ENCODE results near the gene RBM26.
"Not testable (repeated sequence)": the region's sequence is repeated elsewhere in the genome, so short reads cannot be mapped to it uniquely, and the experiment has no call there.

The RBM26 gene

DNA sequence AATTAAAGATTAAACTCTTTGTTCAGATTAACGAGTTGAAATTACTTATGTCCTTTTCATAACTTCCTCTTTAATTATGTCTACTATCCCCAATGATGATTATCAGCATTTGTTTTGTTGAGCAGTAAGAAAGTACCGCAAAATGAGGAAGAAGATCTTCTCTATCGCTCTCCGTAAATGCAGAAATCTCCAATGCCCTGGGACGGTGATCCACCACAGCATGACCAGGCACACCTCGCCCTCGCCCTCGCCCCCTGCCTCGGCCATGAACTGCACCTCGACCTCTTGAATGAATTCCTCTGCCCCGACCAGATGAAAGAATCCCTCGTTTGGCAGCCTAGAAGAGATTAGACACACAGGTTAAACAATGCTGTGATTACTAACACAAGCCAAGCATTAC is 69.1 kb downstream of the RBM26 start:
- DNase-seq (ENCODE audit: low read depth): no peak

DNA sequence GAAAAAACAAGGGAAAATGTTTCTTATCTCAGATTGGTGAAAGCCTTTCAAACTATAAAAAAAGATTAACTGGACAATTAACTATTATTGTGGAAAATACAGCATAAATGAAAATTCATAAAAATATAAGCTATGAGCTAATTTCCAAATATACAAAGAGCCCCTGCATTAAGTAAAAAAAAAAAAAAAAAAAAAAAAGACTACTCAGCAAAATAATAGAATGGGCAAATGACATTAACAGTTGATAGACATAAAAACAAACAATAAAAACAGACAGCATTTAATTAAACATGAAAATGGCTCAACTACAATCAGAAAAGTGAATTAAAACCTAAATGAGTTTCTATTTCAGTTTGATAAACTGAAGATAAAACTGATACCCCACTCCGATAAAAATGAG is 77.5 kb downstream of the RBM26 start:
- no peak for DNase-seq (ENCODE audit: low read depth)

DNA sequence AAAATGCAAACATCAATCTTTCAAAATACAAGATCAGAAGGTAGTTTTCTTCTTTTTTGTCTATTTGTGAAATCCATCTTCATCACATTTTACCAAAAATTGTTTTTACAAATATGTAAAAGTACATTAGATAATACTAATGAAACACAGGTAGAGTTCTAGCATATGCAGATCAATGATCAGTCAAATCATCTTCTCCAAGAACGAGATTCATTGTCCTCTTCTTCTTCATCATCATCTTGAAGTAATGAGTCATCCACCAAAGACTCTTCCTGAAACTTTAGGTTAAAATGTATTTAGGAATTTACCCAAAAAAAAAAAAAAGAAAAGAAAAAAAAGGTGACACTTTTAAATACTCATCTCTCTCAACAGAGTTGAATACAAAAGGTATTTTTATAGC is 85.6 kb downstream of the RBM26 start:
- no peak for DNase-seq (ENCODE audit: low read depth)

DNA sequence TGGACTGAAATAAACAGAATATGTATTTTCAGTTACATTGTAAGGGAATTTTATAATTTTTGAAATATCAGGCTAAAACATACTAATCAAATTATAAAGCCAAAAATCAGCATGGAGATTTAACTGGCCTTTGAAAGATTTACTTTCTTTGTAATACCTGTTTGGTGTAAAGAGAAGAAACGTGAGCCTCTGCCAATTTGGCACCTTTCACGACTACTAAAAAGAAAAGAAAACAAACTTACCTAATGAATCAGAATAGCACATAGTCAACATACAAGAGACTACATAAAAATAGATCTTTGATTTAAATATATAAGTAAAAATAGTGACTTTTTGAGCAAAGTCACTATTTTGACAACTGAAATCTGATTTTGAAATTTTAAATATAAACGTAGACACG is 87.4 kb downstream of the RBM26 start:
- DNase-seq (ENCODE audit: low read depth): no peak

DNA sequence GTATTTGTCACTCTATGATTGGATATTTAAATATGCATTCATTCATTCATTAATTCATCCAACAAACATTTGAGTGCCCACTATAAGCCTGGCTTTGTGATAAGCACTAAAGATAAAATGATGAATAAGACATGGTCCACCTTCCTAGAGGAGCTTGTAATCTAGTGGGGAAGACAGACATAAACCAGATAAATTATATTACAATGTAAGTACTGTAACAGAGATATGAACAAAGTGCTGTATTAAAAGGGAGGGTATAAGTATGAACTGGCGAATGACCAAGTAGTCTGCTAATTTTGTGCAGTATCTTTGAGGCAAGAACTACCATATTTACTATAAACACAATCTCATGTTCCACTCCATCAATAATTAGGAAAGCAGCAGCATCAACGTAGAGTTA is 88.2 kb downstream of the RBM26 start:
- DNase-seq (ENCODE audit: low read depth): no peak

DNA sequence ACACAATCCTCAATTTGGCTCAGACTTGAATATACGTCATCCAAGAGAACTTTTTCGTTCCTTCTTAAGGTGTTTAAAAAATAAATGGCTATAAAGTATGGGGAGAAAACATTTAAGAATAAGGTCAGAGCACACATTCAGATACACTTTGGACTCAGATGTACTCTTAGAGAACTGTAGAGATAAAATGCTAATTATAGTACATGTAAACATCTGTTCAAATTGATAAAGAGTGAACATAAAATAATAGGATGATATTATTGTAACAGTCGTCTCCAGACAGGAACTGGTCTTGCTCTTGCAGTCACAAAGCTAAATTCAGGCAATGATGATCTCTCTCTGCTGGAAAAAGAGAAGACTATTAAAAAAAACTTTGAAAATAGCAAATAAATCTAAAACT is 91.4 kb downstream of the RBM26 start:
- no peak for DNase-seq (ENCODE audit: low read depth)

DNA sequence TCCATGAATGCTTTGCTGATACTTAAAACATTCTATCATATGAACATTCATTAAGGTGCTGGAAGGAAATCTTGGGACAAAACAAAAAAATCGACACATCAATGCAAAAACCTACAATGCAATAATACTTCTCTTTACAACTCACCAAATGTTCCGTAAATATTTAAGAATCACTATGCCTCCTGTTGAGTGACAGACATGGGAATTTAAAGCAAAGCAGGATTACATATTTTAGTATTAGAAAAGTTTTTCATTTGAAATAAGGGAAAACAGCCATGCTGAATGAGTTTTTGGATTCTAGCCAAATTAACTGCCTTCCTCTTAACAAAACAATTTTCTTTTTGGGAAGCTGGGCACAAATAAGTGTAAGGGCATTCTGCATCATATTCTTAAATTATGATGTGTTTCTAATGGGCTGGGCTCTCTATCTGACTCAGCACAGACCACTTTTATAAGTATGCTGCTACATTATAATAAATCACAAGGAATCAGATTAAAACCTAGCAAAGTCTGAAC is 93.7 kb downstream of the RBM26 start:
- peak; percentile 1 for DNase-seq (ENCODE audit: low read depth)

DNA sequence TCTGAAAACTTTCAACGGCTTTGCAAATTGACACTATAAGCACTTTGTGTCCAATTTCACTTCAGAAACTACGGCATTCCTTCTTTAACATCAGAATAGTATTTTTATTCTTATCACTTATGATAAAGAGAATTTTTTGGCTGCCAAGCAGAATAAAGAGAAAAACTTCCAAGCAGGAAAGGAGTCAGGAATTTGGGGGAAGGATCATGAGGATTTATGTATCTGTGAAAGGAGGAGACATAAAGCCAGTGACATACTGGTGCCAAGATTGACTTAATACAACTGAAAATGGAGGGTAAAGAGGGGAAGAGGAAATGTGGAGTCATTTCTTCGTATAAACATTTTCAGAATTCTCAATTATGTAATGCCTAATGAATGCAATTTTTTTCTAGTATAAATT is 94.7 kb downstream of the RBM26 start:
- DNase-seq (ENCODE audit: low read depth): peak; percentile 48

DNA sequence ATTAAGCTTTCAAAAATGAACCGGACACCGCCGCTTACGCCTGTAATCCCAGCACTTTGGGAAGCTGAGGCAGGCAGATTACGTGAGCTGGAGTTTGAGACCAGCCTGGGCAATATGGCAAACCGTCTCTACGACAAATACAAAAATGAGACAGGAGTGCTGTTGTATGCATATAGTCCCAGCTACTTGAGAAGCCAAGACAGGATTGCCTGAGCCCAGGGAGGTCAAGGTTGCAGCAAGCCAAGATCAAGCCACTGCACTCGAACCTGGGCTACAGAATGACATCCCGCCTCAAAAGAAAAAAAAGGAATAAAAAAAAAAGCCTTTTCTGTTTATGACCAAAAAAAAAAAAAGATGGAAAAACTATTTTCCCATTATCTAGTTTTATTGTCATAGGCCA is 96.4 kb downstream of the RBM26 start:
- DNase-seq (ENCODE audit: low read depth): no peak

DNA sequence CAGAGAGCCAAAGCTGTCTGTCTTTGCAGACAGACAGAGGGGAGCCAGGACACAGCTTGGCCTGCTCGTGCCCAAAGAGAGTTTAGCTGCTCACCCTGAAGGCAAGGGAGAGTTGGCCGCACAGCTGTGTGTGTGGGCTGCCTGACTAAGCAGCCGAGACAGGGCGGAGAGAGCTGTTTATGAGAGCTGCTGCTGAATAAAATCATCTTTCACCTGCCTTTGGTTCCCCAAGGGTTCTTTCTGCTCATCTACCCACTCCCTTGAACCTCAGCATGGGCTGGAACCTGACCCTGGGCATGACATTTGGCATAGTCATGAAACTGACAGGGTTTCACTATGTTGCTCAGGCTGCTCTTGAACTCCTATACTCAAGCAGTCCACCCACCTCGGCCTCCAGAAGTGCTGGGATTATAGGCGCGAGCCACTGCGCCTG is 98.2 kb downstream of the RBM26 start:
- DNase-seq (ENCODE audit: low read depth): peak; percentile 29

DNA sequence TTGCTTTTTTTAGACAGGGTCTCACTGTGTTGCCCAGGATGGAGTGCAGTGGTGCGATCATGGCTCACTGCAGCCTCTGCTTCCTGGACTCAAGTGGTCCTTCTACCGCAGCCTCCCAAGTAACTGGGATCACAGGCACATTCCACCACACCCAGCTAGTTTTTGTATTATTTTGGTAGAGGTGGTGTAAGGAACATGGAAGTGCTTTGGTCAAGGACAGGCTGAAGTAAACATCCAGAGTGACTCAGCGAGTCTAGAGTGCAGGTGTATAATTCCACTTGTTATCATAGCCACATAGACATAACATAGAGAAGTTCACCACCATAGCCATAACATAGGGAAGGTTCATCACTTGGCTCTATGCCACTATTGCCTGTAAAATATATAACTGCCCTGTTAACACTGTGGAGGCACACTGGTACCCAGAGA is 98.6 kb downstream of the RBM26 start:
- DNase-seq (ENCODE audit: low read depth): no peak

DNA sequence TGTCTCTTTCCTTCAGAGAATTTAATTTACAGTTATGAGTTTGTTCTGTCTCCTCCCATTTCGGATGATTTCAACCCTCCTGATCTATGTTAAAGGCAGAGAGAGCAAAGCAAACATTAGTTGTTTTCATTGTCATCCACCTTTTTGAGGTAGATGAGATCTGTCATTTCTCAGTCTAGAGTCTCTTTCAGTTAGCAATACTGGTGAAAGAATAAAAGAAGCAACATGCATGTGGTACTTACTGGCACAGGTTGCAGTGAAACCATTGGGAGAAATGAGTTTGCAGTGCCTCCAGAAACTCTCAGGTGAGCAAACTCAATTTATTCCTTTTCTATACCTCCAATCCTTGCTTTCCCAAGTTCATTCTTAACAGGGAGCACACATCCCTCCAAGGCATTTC is 99.4 kb downstream of the RBM26 start:
- DNase-seq (ENCODE audit: low read depth): no peak

DNA sequence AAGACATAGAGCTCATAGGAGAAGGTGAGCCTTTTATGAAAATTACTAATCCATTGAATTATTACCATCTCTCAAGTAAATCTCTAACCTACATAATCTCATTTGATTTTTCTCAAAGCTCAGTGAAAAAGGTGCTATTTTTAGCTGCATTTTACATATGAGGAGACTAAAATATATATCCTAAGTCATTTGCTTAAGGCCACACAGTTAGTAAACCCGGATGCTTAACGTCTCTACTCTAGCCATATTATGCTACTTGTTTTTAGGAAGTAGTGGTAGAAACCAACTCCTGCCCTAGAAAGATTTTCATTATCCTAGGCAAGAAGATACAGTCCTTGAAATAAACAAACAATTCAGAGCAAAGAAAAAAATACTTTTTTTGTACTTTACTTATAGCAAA is 108.9 kb downstream of the RBM26 start:
- DNase-seq (ENCODE audit: low read depth): no peak

DNA sequence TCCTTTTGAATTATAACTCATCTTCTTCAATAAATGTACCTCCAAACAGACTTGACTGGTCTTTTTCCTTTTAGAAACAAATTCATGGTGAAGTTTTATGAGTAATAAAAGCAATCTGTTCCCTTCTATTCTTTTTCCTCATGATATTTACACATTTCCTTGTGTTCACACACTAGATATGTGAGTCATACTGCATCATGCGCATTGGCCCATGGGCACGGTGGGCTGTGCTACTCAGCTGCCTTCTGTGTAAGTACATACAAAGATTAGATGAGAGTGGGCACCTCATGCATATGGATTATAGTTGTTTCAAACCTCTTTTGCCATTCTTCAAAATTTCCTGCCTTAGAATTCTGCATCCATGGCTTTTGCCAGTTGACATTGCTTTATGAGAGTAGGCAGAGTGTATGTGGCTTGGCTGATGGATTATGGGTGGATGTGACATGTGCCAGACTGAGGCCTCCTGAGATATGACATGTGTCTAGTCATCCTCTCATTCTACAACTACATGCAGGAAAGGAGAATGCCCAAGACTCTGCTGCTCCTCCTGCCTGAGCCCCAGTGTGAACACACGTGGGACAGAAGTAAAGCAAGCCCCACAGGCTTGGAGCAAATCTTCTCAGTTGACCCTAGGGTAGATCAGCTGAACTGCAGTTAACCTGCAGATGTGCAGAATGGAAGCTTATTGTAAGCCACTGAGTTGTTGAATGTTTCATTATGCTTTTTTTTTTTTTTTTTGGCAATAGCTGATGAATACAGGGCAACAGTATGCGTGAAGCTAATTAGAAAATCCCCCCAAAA is 109.9 kb downstream of the RBM26 start:
- no peak for DNase-seq (ENCODE audit: low read depth)

DNA sequence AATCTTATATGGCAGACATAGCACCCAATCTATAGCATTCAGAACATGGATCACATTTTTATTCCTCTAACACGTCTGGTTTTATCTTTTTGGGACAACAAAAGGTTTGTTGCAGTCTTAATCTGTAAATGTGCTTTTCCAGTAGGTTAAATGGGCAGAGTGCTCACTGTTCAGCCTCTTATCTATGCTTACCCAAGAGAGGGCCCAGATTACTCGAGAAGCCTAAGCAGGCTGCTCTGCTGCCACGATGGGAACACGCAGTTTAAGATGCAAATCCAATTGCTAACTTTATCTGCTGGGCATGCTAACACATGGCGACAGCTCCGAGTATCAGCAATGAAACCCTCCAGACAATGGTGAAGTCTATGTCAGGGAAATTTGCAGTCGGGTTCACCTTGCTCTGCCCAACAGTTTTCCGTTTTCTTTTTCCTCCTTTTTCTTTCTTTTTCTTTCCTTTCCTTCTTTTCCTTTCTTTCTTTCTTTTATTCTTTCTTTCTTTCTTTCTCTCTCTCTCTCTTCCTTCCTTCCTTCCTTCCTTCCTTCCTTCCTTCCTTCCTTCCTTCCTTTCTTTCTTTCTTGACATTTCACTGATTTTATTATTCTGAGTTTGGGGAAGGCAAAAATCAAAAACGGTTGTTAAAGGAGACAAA is 115.3 kb downstream of the RBM26 start:
- no peak for DNase-seq (ENCODE audit: low read depth)

DNA sequence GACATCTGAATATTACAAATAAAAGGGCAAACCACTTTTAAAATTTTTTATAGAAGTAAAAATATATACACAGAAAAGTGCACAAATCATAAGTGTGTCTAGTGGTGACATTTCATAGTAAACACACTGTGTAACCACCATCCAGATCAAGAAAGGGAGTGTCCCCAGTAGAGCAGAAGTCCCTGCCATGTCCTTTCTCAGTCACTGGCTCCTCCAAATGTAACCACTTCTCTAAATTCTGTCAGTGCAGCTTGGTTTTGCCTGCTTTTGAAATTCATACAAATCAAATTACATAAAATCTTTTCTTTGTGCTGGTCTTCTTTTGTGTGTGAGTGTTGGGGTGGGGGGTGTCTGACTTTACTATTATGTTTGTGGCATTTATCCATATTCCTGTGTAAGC is 116.5 kb downstream of the RBM26 start:
- no peak for DNase-seq (ENCODE audit: low read depth)

DNA sequence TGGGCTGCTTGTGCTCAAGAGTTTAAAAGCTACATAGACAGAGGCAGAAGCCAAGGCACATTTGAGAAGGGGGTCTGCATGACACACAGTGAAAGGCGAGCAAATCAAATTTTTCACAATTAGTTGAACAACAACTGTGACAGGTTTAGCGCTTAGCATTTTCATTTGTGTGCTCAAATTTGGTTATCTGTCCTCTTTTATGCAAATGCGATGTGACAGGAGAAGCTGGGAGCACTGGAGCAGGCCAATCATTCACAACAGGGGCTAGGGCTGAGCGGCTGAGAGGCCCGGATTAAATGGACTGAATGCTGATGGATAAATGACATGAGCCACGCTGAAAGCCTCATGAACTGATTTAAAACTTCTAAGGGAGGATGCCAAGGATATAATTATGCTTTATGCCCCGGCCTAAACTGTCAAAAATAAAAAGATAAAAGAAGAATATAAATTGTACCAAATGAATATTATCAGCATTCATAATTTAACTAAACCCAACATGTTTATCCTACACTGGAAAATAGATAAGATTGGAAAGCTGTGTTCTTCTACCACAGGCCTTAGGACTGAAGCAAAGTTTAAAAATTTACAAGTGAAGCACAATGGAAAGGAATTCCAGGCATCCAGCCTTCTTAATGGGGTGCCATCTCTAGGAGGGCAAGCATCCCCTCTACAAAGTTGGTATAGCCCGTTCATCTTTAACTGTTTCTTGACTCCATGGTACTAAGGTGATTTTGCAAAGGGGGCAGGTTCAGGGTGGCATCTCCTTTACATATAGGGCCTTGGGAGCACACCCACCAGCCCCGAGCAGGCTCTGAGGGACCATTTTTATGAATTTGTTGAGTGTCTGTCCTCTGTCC is 117.9 kb downstream of the RBM26 start:
- no peak for DNase-seq (ENCODE audit: low read depth)

DNA sequence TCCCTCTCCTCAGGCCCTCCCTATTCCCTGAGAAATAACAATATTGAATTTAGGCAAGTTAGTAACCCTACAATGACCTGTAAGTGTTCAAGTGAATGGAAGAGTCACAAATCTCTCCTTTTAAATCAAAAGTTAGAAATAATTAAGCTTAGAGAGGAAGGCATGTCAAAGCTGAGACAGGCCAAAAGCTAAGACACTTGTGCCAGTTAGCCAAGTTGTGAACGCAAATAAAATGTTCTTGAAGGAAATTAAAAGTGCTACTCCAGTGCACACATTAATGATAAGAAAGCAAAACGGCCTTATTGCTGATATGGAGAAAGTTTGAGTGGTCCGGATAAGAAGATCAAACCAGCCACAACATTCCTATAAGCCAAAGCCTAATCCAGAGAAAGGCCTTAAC is 120.9 kb downstream of the RBM26 start:
- no peak for DNase-seq (ENCODE audit: low read depth)

DNA sequence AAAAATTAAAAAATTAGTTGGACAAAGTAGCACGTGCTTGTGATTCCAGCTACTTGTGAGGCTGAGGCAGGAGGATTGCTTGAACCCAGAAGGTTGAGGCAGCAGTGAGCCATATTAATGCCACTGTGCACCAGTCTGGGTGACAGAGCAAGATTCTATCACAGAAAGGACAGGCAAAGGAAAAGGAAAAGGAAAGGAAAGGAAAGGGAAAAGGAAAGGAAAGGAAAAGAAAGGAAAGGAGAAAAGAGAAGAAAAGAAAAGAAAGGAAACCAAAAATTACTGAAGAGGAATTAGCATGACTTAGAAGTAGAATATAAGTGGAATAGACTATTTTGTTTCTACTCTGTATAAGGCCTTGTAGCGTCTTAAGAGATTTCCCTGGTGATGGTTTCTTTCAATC is 122.3 kb downstream of the RBM26 start:
- DNase-seq (ENCODE audit: low read depth): no peak

DNA sequence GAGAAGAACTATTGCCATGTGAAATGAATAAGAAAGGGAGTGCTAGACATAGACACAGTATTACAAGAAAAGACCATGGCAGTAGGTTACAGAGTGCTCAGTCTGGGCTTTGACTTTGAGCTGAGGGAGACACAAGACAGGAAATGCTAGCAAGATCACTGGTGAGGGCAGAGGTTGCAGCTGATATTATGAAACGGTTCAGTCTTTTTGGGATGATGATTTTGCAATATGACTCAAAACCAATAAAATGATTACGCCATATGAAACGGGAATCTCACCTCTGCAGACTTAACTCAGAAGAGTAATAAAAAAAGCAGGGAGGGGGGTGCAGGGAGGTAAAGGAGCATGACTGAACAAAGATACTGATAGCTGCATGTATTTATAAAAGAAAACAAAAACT is 123.1 kb downstream of the RBM26 start:
- DNase-seq (ENCODE audit: low read depth): no peak

DNA sequence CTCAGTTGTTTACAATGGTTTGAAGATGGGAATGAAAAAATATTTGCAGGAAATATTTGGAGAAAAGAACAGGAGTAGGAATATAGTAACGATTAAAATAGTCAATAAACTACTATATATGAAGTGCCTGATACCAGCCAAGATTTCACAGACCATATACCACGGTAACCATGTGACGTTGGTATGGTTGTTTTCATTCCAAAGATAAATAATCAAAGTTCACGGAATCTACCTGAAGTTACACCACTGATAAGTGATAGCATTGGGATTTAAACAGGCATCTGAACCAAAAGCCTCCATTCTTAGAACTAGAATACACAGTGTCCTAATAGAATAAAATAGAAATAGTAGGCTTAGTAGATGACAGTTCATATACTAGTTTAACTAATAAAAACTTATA is 123.5 kb downstream of the RBM26 start:
- no peak for DNase-seq (ENCODE audit: low read depth)

DNA sequence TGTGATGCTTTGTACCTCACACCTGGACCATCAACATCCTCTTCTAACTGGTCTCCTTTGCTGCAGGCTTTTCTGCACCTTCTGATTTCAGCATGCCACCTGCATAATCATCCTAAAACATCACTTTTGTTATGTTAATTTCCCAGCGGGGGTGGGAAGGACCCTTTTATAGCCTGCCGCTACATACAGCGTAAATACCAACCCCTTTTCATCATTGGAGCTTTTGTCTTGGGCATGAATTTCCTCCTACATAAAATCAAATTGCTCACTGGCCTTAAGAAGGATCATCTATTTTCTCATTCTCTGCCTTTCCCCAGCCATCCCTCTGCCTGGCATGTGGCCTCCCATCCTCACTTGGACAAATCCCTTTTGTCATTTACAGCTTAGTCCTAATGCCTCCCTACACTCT is 124.7 kb downstream of the RBM26 start:
- no peak for DNase-seq (ENCODE audit: low read depth)

DNA sequence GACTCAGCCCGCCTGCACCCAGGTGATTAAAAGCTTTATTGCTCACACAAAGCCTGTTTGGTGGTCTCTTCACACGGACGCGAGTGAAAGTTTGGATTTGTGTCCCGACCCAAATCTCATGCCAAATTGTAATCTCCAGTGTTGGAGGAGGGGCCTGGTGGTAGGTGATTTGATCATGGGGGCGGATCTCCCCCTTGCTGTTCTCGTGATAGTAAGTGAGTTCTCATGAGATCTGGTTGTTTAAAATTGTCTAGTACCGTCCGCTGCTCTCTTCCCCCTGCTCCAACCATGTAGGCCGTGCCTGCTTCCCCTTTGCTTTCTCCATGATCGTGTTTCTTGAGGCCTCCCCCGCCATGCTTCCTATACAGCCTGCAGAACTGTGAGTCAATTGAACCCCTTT is 126.3 kb downstream of the RBM26 start:
- not testable (repeated sequence) for DNase-seq (ENCODE audit: low read depth)
